Measurements from ENCODE around the gene CUTA. TPM values are rescaled to one million over a fixed set of nuclear protein-coding genes. Genes with fewer than 3 reads are reported as not detected.

CUTA gene
- total and polyA plus RNA-seq, 2 of the 13 experiments (the other 11 are each of a cell fraction or from before 2014, with no cell fraction given): 170 to 180 TPM

GRCh38 chr6:33410050-33410710 lies 7.7 kb downstream of the CUTA start (continued):
- TF ChIP-seq ZNF335 (CRISPR knock-in tag; IDR thresholded peaks at IDR 0.05) (peak; percentile 96), NFKB2 (CRISPR knock-in tag; IDR thresholded peaks at IDR 0.05; ENCODE audit: borderline replicate concordance) (peak; percentile 93; the same call in 1 of the 2 replicates), ZNF296 (CRISPR knock-in tag; conservative IDR thresholded peaks at IDR 0.05) (no peak), ZMYM3 (CRISPR knock-in tag; IDR thresholded peaks at IDR 0.05) (no peak), ZNF839 (CRISPR knock-in tag; IDR thresholded peaks at IDR 0.05; ENCODE audit: borderline replicate concordance) (no peak; the same call in 1 of the 2 replicates), NR2F1 (CRISPR knock-in tag; IDR thresholded peaks at IDR 0.05) (no peak), SMAD1 (CRISPR knock-in tag; IDR thresholded peaks at IDR 0.05; ENCODE audit: borderline replicate concordance, low read depth) (peak; percentile 89; the same call in 1 of the 2 replicates), MZF1 (CRISPR knock-in tag; IDR thresholded peaks at IDR 0.05; ENCODE audit: borderline replicate concordance) (no peak), AHR (CRISPR knock-in tag; IDR thresholded peaks at IDR 0.05) (peak; percentile 17; the same call in 1 of the 2 replicates), MTF2 (CRISPR knock-in tag; IDR thresholded peaks at IDR 0.05; ENCODE audit: borderline replicate concordance) (no peak), KLF13 (CRISPR knock-in tag; IDR thresholded peaks at IDR 0.05) (peak; percentile 71; the same call in 1 of the 2 replicates), NFYC (CRISPR knock-in tag; IDR thresholded peaks at IDR 0.05) (peak; percentile 94), POLR2AphosphoS2 (IDR thresholded peaks at IDR 0.05; ENCODE audit: low read depth, low read length) (no peak; the same call in 1 of the 2 replicates), SATB2 (CRISPR knock-in tag; IDR thresholded peaks at IDR 0.05) (no peak), MEF2D (CRISPR knock-in tag; IDR thresholded peaks at IDR 0.05) (peak; percentile 93), YEATS4 (CRISPR knock-in tag; IDR thresholded peaks at IDR 0.05; ENCODE audit: borderline replicate concordance) (peak; percentile 88), PBX2 (CRISPR knock-in tag; IDR thresholded peaks at IDR 0.05) (no peak), TMF1 (CRISPR knock-in tag; IDR thresholded peaks at IDR 0.05; ENCODE audit: low read depth) (peak; percentile 99), YY1 (IDR thresholded peaks at IDR 0.05; ENCODE audit: insufficient read depth, insufficient replicate concordance, low read depth, low read length) (peak; percentile 57), ZNF549 (CRISPR knock-in tag; IDR thresholded peaks at IDR 0.05) (no peak)
- TF ChIP-seq, protein P1, sequence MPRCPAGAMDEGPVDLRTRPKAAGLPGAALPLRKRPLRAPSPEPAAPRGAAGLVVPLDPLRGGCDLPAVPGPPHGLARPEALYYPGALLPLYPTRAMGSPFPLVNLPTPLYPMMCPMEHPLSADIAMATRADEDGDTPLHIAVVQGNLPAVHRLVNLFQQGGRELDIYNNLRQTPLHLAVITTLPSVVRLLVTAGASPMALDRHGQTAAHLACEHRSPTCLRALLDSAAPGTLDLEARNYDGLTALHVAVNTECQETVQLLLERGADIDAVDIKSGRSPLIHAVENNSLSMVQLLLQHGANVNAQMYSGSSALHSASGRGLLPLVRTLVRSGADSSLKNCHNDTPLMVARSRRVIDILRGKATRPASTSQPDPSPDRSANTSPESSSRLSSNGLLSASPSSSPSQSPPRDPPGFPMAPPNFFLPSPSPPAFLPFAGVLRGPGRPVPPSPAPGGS (CRISPR knock-in tag; IDR thresholded peaks at IDR 0.05): peak; percentile 97
- TF ChIP-seq, protein P2, sequence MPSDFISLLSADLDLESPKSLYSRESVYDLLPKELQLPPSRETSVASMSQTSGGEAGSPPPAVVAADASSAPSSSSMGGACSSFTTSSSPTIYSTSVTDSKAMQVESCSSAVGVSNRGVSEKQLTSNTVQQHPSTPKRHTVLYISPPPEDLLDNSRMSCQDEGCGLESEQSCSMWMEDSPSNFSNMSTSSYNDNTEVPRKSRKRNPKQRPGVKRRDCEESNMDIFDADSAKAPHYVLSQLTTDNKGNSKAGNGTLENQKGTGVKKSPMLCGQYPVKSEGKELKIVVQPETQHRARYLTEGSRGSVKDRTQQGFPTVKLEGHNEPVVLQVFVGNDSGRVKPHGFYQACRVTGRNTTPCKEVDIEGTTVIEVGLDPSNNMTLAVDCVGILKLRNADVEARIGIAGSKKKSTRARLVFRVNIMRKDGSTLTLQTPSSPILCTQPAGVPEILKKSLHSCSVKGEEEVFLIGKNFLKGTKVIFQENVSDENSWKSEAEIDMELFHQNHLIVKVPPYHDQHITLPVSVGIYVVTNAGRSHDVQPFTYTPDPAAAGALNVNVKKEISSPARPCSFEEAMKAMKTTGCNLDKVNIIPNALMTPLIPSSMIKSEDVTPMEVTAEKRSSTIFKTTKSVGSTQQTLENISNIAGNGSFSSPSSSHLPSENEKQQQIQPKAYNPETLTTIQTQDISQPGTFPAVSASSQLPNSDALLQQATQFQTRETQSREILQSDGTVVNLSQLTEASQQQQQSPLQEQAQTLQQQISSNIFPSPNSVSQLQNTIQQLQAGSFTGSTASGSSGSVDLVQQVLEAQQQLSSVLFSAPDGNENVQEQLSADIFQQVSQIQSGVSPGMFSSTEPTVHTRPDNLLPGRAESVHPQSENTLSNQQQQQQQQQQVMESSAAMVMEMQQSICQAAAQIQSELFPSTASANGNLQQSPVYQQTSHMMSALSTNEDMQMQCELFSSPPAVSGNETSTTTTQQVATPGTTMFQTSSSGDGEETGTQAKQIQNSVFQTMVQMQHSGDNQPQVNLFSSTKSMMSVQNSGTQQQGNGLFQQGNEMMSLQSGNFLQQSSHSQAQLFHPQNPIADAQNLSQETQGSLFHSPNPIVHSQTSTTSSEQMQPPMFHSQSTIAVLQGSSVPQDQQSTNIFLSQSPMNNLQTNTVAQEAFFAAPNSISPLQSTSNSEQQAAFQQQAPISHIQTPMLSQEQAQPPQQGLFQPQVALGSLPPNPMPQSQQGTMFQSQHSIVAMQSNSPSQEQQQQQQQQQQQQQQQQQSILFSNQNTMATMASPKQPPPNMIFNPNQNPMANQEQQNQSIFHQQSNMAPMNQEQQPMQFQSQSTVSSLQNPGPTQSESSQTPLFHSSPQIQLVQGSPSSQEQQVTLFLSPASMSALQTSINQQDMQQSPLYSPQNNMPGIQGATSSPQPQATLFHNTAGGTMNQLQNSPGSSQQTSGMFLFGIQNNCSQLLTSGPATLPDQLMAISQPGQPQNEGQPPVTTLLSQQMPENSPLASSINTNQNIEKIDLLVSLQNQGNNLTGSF (CRISPR knock-in tag; IDR thresholded peaks at IDR 0.05): peak; percentile 91; the same call in 1 of the 2 replicates

Data from HepG2 (cell line).